Myocyte (in vitro differentiated cells): ENCODE data around the gene PARD6G. TPM values are rescaled to one million over a fixed set of nuclear protein-coding genes. Genes with fewer than 3 reads are reported as not detected.
"Not testable (repeated sequence)": the region's sequence is repeated elsewhere in the genome, so short reads cannot be mapped to it uniquely, and the experiment has no call there.

Experiments used
- DNase-seq: peaks from one replicate; pipeline ENCODE4 v3.0.0-alpha.2; 2012; ENCODE audit warnings: low read depth
- total RNA-seq: library from RNA; depleted of rRNA; stranded (reverse); fragments of >200 nt; gene quantifications from 2 replicates; pipeline ENCODE4 v1.2.3, GENCODE V29; 2014

Gene PARD6G
- total RNA-seq, 1 donor from 2014 or later = 0.94 TPM

DNA sequence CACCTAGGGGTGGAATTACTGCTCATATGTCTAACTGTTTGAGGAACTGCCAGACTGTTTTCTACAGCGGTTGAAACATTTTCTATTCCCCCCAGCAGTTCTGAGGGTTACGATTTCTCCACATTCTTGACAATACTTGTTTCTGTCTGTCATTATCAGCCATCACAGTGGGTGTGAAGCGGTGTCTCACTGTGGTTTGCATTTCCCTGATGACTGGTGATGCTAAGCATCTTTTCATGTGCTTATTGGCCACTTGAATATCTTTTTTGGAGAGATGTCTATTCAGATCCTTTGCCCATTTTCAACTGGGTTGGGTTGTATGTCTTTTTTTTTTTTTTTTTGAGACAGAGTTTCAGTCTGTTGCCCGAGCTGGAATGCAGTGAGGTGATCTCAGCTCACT lies 75.3 kb downstream of the PARD6G start:
- no peak for DNase-seq

DNA sequence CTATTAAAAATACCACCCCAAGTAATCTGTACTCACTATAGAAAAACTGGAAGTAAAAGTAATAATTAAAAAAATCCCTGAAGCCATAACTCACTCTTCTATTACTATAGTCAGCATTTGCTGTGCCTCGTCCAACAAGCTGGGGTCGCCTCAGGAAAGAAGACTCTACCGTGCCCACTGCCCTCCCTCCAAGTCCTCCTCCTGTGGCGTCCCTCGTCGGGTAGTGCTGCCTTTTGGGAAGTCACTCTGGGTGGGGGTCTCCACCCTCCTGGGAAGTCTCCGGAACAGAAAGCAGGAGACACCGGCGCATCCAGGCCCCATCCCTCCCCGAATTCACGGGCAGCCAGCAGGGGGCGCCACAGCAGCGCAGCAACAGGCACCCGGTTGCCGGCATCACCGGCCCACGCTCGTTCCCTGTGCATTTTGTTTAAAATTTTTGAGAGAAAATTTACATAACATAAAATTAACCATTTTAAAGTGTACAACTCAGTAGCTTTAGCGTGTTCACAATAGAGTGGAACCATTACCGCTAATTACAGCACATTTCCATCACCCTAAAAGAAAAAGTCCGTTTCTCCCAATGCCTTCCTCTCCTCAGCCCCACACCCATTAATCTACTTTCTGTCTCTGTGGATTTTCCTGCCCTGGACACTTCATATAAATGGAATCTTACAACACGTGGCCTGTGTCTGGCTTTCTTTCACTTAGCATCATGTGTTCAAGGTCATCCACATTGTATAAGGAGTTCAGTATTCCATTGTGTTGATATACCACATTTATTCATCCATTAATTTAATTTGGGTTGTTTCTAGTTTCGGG lies 76.1 kb downstream of the PARD6G start:
- no peak for DNase-seq

DNA sequence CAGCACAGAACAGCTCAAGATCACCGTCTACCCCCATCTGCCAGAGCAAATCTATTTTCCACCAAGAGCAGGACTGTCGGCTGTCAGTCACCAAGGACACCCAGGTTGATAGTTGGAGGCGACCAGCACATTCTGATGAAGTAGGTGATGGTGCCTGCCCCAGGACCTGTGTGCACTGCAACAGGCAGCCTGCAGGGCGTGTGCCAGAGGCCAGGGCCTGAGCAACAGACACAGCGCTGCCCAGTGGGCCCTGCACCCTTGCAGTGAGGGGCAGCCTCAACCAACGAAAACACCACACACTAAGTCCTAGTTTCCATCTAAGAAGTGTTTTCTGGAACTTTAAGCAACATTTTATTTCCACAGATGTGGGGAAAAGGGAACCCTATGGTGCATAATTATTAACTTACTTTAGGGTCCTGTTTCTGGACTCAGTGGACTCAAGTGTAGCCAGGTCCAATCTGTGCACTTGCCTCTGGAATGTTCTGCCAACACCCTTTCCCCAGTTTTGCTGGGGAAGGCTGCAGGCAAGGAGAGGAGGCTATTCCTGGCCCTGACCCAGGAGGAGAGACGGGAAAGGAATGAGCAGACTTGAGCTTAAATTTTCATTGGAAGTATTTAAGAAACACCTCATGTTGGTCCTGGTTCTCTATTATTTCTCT lies 76.8 kb downstream of the PARD6G start:
- DNase-seq = no peak

DNA sequence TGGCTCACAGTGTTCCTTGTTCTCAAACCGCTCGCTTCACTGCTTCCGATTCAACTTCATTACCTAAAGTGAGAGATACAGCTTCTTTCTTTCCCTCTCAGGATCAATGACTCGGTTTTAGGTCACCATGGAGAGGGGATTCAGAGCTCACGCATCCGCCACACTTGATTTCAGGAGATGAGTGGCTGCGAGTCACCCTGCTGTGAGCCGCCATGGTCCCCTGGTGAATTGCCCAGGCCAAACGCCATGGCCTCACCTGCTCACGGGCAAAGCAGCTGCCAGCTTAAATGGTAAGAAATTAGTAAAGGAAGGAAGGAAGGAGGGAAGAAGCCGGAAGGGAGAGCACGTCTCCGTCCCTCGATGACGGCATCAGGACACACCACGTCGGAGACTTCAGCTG lies 77.7 kb downstream of the PARD6G start:
- DNase-seq = no peak

DNA sequence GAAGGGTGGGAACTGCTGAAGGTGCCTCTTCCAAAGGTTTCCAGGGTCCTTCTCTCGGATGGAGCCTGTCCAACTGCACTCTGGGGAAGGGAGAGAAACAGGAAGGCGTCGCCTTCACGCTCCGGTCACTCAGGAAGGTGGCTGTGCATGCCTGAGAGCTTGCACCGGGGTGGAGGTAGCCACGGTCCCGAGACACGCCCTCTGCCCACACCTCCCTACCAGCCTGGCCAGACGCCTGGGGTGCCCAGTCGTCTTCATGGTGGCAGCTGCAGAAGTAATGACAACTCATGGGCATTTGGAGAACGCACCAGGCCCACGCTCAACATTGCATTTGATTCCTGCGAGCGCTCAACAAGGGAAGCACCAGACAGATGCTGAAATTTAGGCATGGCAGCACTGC lies 78.3 kb downstream of the PARD6G start:
- DNase-seq = peak; percentile 19

DNA sequence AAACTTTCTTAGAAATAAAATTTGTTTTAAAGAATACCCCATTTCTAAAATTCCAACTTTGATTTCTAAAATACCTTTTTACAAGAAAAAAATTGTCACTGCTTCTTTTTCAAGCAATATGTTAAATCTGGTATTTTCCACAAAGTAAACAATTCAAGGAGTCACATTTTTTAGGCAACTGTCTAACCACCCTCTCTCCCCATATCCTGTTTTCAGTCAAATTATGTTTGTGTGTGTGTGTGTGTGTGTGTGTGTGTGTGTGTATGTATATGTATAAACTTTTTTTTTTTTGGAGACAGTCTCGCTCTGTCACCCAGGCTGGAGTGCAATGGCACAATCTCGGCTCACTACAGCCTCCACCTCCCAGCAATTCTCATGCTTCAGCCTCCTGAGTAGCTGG lies 79.0 kb downstream of the PARD6G start:
- DNase-seq = no peak

DNA sequence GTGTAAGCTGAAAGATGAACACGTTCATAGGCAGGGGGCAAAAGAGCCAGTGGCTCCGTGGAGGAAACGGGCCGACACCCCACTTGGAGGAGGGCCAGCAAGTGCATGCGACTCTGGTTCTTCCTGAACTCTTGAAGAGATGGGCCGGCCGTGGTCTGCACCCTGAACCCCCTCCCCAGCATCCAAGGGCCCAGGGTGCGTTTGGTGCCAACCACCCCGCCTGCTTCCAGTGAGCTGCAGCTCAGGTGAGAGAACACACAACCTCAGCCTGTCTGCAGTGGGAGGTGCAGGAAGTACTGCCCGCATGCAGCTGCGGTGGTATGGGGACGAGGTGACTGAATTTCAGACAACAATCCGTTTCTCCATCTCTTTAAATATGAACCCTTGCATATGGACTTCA lies 79.4 kb downstream of the PARD6G start:
- DNase-seq = no peak

DNA sequence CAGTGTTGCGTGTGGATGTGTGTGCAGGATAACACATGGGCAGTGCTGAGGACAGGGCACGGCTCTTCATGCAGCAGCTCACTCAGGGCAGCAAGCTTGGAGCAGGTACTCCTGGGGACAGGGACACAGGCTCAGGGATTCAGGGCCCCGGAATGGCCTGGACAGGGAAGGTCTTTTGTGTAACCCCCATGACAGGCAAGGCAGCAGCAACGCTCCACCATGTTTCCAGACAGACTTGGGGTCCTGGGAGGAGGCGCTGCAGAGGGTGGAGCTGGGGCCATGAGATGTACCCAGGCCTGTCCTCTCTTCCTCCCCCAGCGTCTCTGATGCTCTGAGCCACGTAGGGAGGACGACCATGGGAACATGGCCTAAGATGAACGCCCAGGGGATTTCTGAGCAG lies 80.0 kb downstream of the PARD6G start:
- no peak for DNase-seq

DNA sequence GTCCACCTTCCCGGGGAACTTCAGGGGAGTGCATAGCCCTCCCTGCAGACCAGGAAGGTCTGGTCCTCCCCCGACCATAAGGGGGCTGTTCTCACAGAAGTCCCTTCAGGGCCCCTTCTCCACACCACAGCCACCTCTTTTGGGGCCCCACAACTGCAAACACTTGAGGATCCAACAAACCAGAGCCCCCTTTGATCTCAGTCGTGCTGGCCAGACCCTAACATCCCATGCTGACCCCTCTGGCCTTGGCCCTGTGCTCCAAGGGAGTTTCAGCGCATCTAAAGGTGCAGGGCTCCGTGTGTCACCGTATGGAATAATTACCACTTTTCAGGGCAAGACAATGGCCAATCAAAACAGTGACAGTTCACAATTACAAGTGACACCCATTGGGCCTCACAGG lies 80.6 kb downstream of the PARD6G start:
- DNase-seq = no peak

DNA sequence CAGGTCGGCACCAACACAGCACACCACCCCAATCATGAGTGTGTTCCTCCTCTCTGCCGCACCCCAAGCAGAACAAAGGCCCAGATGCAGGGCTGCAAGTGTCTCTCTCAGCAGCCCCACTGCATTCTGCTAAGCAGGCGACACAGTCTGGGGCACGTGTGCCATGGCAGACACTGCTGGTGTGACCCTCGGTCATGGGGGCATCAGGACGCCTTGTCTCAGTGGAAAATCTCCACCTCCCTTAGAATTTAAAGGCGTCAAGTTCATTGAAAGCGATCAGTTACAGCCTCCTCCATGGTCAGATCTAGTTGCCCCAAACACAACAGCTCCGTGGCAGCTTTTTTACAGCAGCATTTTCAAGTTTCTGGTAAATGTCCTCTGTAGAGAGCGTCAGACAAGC lies 81.1 kb downstream of the PARD6G start:
- no peak for DNase-seq

DNA sequence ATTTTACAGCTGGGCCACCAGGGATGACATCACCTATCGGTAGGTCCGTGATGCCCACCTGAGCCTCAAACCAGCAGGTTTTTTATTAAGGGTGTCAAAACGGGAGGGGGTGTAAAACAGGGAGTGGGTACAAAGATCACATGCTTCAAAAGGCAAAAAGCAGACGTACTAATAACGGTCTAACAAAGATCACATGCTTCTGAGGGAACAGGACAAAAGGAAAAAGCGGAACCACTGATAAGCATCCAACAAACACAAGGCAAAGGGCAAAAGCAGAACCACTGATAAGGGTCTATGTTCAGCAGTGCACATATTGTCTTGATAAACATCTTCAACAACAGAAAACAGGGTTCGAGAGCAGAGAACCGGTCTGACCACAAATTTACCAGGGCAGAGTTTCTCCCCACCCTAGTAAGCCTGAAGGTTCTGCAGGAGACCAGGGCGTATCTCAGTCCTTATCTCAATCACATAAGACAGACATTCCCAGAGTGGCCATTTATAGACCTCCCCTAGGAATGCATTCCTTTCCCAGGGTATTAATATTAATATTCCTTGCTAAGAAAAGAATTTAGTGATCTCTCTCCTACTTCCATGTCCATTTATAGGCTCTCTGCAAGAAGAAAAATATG lies 82.5 kb downstream of the PARD6G start:
- not testable (repeated sequence) for DNase-seq

DNA sequence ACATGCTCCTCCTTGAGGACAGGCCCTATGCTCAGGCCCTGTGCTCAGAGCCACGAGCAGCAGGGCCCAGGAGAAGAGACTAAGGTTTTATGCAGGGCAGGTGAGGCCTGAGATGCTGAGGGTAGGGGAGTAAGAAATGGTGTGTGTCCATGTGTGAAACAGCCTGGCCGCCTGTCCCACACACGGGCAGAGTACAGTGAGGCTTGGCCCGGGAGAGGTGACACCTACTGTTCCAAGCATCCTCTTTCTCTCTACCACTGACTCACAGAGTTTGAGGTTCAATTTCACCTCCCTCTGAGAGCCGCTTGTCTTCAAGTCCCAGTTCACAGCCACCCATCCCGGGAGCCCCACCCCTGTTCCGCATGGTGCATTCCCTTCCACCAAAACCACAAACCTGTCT lies 84.1 kb downstream of the PARD6G start:
- no peak for DNase-seq

DNA sequence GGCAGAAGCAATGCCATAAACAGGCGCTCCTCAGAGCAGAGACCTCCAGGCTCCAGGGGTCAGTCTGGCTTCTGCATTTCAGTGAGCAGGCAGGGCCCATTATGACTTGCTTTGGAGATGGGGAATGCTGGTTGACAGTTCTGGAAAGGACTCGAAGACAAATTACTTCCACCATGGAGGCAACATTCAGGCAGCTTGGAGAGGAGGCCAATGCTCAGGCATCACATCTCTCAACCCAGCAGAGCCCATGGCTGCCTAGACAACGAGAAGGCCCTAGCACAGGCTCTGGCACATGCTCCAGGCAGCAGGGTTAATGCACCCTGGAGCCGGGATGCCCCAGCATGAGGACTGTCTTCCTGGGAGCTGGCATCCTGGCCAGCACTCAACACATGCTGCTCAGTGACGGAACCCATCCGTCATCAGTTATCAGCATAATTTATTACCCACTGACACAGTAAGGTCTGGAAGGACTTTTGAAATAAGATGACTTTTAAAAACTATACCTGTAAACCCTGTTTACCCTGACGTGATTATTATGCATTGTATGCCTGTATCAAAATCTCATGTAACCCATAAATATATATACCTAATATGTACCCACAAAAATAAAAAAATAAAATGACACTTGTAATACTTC lies 85.4 kb downstream of the PARD6G start:
- DNase-seq = no peak

DNA sequence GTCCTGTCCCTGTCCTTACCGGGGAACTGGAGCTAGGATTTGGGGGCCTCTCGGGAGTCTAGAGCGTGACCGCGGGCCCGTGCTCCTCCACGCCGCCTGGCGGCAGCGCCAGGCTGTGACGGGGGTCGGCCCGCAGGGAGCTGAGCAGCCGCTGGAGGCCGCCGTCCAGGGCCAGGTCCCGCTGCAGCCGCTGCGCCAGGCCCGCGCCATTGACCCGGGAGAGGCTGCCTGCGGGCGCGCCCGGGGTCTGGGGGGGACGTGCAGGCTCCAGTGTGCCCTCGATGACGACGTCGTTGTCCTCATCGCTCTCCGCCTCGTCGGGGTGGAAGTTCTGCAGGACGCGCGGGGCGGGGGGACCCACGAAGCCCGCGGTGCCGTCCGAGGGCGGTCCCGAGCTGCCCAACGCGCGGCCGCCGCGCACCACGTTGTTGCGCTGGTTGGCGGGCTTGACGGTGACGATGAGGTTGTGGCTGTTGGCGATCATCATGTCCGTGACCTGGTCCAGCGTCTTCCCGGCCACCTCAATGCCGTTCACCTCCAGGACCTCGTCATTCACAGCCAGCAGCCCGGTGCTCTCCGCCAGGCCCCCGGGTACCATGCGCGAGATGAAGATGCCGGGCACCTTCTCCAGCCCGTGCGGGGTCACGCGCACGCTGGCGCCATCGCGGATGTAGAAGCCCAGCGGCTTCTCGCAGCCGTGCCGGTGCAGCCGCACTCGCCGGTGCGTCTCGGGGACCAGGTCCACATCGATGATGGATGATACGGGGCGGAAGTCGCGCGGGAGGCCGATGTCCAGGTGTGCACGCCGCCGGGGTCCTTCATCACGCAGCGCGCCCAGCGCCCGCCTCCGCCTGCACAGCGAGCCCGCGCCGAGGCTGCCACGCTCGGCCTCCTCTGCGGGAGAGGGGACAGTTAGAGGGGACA lies 87.3 kb downstream of the PARD6G start:
- DNase-seq = no peak

DNA sequence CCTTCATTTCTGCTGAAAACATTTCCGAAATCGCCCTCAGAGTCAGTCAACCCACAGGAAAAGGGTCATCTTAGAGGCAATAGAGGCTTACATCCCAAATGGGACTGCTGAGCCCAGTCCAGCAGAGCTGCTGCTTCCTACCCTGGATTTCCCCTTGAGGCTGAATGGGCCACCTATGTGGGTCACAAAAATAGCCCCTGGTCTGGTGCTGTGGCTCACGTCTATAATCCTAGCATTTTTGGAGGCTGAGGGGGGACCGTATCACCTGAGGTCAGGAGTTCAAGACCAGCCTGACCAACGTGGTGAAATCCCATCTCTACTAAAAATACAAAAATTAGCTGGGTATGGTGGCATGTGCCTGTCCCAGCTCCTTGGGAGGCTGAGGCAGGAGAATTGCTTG lies 88.9 kb downstream of the PARD6G start:
- no peak for DNase-seq

DNA sequence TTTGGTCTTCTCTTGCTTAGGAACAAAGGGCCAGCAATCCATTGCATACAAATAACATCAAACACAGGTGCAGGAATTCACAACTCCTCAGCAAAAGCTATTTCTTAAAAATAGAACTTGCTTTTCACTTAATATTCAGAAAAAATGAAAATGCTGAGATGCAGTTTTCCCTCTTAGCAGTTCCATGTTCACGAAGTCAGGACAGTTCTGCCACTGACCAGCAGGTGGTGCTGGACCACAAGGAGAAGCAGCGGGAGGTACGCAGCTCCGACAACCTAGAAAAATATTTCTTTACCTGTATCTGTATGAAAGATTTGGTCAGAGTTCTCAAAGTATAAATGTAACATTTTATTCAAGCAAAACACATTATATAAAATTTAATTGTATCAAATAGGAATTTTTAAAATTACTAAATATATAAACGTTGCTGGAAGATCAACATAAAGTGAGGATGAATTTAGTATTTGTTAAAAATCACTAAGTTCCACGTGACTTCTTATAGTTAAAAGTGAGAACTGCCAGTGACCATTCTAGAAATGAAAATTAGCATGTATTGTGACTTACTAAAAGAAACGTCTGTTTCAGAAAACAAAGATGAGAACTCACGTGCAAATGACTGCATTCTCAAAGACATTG lies 89.5 kb downstream of the PARD6G start:
- peak; percentile 75 for DNase-seq

DNA sequence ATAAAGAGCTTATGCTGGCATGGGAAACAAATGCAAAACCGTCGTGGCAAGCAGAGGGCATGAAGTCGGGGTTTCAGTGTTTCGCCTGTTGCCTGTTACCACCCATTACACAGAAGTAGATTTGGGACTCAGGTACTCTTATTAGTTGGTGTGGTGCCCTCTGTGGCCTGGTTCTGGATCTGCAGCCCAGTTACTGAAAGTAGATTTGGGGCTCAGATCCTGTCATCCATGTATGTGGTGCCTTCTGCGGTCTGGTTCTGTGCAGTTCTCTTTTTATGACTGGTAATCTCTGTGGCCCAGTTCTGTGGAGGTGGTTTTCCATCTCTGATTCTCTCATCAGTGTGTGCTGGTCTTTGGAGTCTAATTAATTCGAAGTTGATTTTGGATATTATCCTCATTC lies 93.0 kb downstream of the PARD6G start:
- DNase-seq = no peak

DNA sequence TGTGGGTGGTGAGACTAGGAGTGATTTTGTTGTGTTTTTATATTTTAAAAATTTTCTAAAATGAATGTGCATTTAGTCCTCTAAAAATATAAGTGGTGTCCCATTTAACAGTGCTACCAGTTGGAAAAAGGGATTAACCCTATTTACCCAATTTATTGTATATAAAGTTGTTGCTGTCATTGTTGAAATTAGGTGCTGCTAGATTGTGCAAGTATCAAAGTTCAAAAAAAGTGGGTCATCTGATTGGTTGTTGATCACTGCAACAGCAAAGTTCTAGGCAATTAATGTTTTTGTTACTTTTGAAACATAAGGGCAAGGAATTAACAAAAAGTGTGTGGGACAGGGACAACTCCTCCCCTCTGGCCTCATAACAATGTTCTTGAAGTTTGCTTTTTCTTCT lies 97.6 kb downstream of the PARD6G start:
- no peak for DNase-seq

DNA sequence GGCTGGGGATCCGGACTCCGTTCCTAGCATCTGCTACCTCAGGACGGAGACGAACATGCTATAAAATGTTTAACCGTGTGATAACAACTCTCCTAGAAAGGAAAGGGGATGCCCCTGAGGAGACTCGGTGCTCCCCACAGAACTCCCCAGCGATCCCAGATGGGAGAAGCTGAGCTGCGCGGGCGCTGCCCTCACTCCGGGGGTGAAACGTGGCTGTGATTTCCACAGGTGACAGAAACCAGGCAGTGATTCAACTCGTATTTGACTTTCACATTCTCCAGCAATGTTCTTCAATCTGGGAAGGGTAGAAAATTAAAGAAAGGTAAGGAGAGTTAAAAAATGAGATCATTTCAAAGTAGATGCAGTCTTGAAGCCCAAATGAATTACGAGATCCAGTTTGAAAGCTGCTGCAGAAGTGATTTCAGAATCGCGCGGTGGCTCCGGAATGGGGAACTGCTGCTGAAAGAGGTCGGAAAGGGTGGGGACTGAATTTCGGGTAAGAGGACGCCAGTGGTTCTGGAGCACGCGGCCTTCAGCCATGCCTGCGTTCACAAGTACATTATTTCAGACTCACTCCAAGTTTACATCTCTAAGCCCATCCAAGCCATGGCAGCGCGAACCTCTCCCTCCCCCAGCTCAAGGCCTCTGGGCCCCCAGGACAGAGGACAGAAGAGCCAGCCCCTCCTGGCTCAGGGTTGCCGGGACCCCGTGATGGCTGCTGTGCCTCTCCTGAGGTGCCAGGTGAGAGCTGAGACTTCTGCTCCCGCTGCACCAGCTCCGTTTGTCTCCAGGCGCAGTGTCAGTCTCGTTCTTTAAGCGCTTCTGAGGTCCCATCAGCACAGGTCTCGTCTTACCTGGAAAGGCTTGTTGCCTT lies 98.8 kb downstream of the PARD6G start:
- no peak for DNase-seq
